ENCODE measurements around the gene CROCC2. TPM values are rescaled to one million over a fixed set of nuclear protein-coding genes. Genes with fewer than 3 reads are reported as not detected.

Gene CROCC2
- total RNA-seq, 2 experiments from 2014 or later: not detected

GRCh38 chr2:241019441-241020139 lies 113.5 kb downstream of the CROCC2 start:
- Histone ChIP-seq H3K4me2 (ENCODE audit: low read length) (no peak overlapping the region), H3K9me2 (ENCODE audit: insufficient read depth, low read length) (no peaks in the 10 kb centered on the region), H3K9me3 (ENCODE audit: low read length) (peaks cover 7% of the 10 kb centered on the region; the same call in 1 of the 2 replicates), H3K36me3 (ENCODE audit: insufficient read depth, low read length) (no peaks in the 10 kb centered on the region), H4K20me1 (ENCODE audit: insufficient read depth, low read length) (no peaks in the 10 kb centered on the region), H2AFZ (ENCODE audit: low read length) (no peak overlapping the region), H3K4me3 (ENCODE audit: low read depth, low read length, poor library complexity, severe bottlenecking) (no peak overlapping the region), H3K27ac (ENCODE audit: low read depth, low read length, poor library complexity, severe bottlenecking) (no peak overlapping the region), H3K4me1 (ENCODE audit: insufficient read depth, low read length, poor library complexity, severe bottlenecking) (no peaks in the 10 kb centered on the region), H3K79me2 (ENCODE audit: insufficient read depth, low read depth, low read length) (no peaks in the 10 kb centered on the region)
- intact Hi-C loops (cut with micrococcal nuclease; ENCODE audit: unreplicated experiment): no loop called here
- DNase-seq (ENCODE audit: low spot score): no peak
- POLR2A ChIA-PET: interaction anchor here (0.7 kb wide), 1 partner anchor 765 kb away, joined by 3 read pairs; no protein-coding TSS in a partner anchor
- no TSS peak for BruUV-seq (replicated peaks)
- CTCF ChIA-PET (ENCODE audit: unreplicated experiment): no interaction called here
- TF ChIP-seq EZH2phosphoT487 (IDR thresholded peaks at IDR 0.05; ENCODE audit: borderline replicate concordance, low read depth, low read length): no peak
- TF ChIP-seq CTCF (conservative IDR thresholded peaks at IDR 0.05; ENCODE audit: low read length): no peak

- H3K4me3 ChIP-seq (ENCODE audit: low read depth, low read length, poor library complexity, severe bottlenecking): no peak overlapping the region
- H3K79me2 ChIP-seq (ENCODE audit: insufficient read depth, low read depth, low read length): no peaks in the 10 kb centered on the region
- POLR2A ChIA-PET: no interaction called here
- no peaks in the 10 kb centered on the region for H4K20me1 ChIP-seq (ENCODE audit: insufficient read depth, low read length)
- no peaks in the 10 kb centered on the region for H3K9me2 ChIP-seq (ENCODE audit: insufficient read depth, low read length)
- no peak overlapping the region for H2AFZ ChIP-seq (ENCODE audit: low read length)
- H3K4me2 ChIP-seq (ENCODE audit: low read length): no peak overlapping the region
- TF ChIP-seq CTCF (conservative IDR thresholded peaks at IDR 0.05; ENCODE audit: low read length) (no peak), EZH2phosphoT487 (IDR thresholded peaks at IDR 0.05; ENCODE audit: borderline replicate concordance, low read depth, low read length) (no peak)
- no peak overlapping the region for H3K27ac ChIP-seq (ENCODE audit: low read depth, low read length, poor library complexity, severe bottlenecking)
- H3K36me3 ChIP-seq (ENCODE audit: insufficient read depth, low read length): no peaks in the 10 kb centered on the region
- DNase-seq (ENCODE audit: low spot score): no peak
- peaks cover 12% of the 10 kb centered on the region for H3K9me3 ChIP-seq (ENCODE audit: low read length)
- H3K4me1 ChIP-seq (ENCODE audit: insufficient read depth, low read length, poor library complexity, severe bottlenecking): no peaks in the 10 kb centered on the region
- no TSS peak for BruUV-seq (replicated peaks)
- intact Hi-C loops (cut with micrococcal nuclease; ENCODE audit: unreplicated experiment): no loop called here
- CTCF ChIA-PET (ENCODE audit: unreplicated experiment): no interaction called here
Observed at GRCh38 chr2:241020201-241020600, 114.1 kb downstream of the CROCC2 start.

GRCh38 chr2:241020629-241021190 lies 114.6 kb downstream of the CROCC2 start:
- Histone ChIP-seq H4K20me1 (ENCODE audit: insufficient read depth, low read length) (no peaks in the 10 kb centered on the region), H3K9me2 (ENCODE audit: insufficient read depth, low read length) (no peaks in the 10 kb centered on the region), H3K9me3 (ENCODE audit: low read length) (peaks cover 17% of the 10 kb centered on the region), H2AFZ (ENCODE audit: low read length) (no peak overlapping the region), H3K4me2 (ENCODE audit: low read length) (no peak overlapping the region), H3K4me3 (ENCODE audit: low read depth, low read length, poor library complexity, severe bottlenecking) (no peak overlapping the region), H3K36me3 (ENCODE audit: insufficient read depth, low read length) (no peaks in the 10 kb centered on the region), H3K4me1 (ENCODE audit: insufficient read depth, low read length, poor library complexity, severe bottlenecking) (no peaks in the 10 kb centered on the region), H3K27ac (ENCODE audit: low read depth, low read length, poor library complexity, severe bottlenecking) (no peak overlapping the region), H3K79me2 (ENCODE audit: insufficient read depth, low read depth, low read length) (no peaks in the 10 kb centered on the region)
- intact Hi-C loops (cut with micrococcal nuclease; ENCODE audit: unreplicated experiment): no loop called here
- BruUV-seq (replicated peaks): no TSS peak
- ChIA-PET CTCF (ENCODE audit: unreplicated experiment) (no interaction called here), POLR2A (no interaction called here)
- DNase-seq (ENCODE audit: low spot score): no peak
- TF ChIP-seq CTCF (conservative IDR thresholded peaks at IDR 0.05; ENCODE audit: low read length): no peak
